Hepatocyte (in vitro differentiated cells): ENCODE data around the gene FCRL4. TPM values are rescaled to one million over a fixed set of nuclear protein-coding genes. Genes with fewer than 3 reads are reported as not detected.
A peak's percentile ranks its signal among the peaks of the same experiment; 100 is the strongest.

Source experiments
- DNase-seq: peaks from one replicate; pipeline ENCODE4 v3.0.0-alpha.2; 2016; ENCODE audit warnings: low spot score
- H2AFZ ChIP-seq: fragments of 200-600 bp; sonication (generic); 2 replicates; pipeline ENCODE4 v1.6.0; 2016; ENCODE audit warnings: antibody characterized with exemption, mild to moderate bottlenecking
- H3K27ac ChIP-seq: fragments of 200-600 bp; sonication (generic); 2 replicates; pipeline ENCODE4 v1.5.1; 2016; ENCODE audit warnings: mild to moderate bottlenecking
- H3K27me3 ChIP-seq: fragments of 200-600 bp; sonication (generic); 2 replicates; pipeline ENCODE4 v1.6.1; 2016
- H3K36me3 ChIP-seq: fragments of 200-600 bp; sonication (generic); replicated peaks from 2 replicates; pipeline ENCODE4 v1.5.1; 2016; ENCODE audit warnings: low read depth; ENCODE audit not compliant: insufficient read depth
- H3K4me1 ChIP-seq: fragments of 200-600 bp; sonication (generic); 2 replicates; pipeline ENCODE4 v1.5.1; 2016; ENCODE audit warnings: mild to moderate bottlenecking, moderate library complexity; ENCODE audit not compliant: insufficient read depth
- H3K4me2 ChIP-seq: fragments of 200-600 bp; sonication (generic); 2 replicates; pipeline ENCODE4 v1.6.0; 2016
- H3K4me3 ChIP-seq: fragments of 200-600 bp; sonication (generic); 2 replicates; pipeline ENCODE4 v1.5.1; 2016; ENCODE audit warnings: mild to moderate bottlenecking
- H3K79me2 ChIP-seq: fragments of 200-600 bp; sonication (generic); 2 replicates; pipeline ENCODE4 v1.6.0; 2017; ENCODE audit warnings: mild to moderate bottlenecking
- H3K9me2 ChIP-seq: fragments of 200-600 bp; sonication (generic); replicated peaks from 2 replicates; pipeline ENCODE4 v1.6.0; 2017; ENCODE audit warnings: mild to moderate bottlenecking; ENCODE audit not compliant: insufficient read depth
- H3K9me3 ChIP-seq: fragments of 200-600 bp; sonication (generic); 2 replicates; pipeline ENCODE4 v1.5.1; 2016; ENCODE audit warnings: low read depth, mild to moderate bottlenecking
- H4K20me1 ChIP-seq: fragments of 200-600 bp; sonication (generic); 2 replicates; pipeline ENCODE4 v1.6.0; 2016; ENCODE audit warnings: mild to moderate bottlenecking; ENCODE audit not compliant: insufficient read depth, poor library complexity, severe bottlenecking
- EZH2 ChIP-seq: fragments of 200-600 bp; sonication (generic); IDR thresholded peaks from 2 replicates; pipeline ENCODE4 v1.6.1; 2016; ENCODE audit warnings: antibody characterized with exemption, mild to moderate bottlenecking, borderline replicate concordance
- EZH2phosphoT487 ChIP-seq: fragments of 200-600 bp; sonication (generic); IDR thresholded peaks from one replicate; pipeline ENCODE4 v1.6.1; 2018; ENCODE audit warnings: antibody characterized with exemption, mild to moderate bottlenecking, low read depth, moderate library complexity; ENCODE audit not compliant: unreplicated experiment, severe bottlenecking
- WGBS: methylation state at CpG from one replicate; pipeline ENCODE4 v1.1.6; 2016; ENCODE audit warnings: low lambda C conversion rate; ENCODE audit errors: missing lambda C conversion rate; 5-methylcytosine and 5-hydroxymethylcytosine counted together
- polyA plus RNA-seq: library from polyadenylated mRNA; unstranded; fragments of >200 nt; fragmentation: Nextera tagmentation; extraction: Ambion mirVana; gene quantifications from 2 replicates; pipeline ENCODE4 v1.2.1, GENCODE V29; 2016
- total RNA-seq: library from RNA; depleted of rRNA; stranded (reverse); fragments of >200 nt; gene quantifications from 2 replicates; pipeline ENCODE4 v1.2.3, GENCODE V29; 2014
- TF ChIP-seq, protein P1 (sequence below): fragments of 200-600 bp; sonication (generic); IDR thresholded peaks from 2 replicates; pipeline ENCODE4 v1.5.1; 2016; ENCODE audit warnings: antibody characterized with exemption, mild to moderate bottlenecking; ENCODE audit not compliant: poor library complexity

The FCRL4 gene
- total and polyA plus RNA-seq, 2 experiments from 2014 or later: not detected

- Histone ChIP-seq H3K27ac (no peak overlapping the region), H3K9me2 (no peaks in the 10 kb centered on the region), H3K4me1 (no peaks in the 10 kb centered on the region), H3K4me2 (no peak overlapping the region), H2AFZ (no peak overlapping the region), H3K79me2 (no peaks in the 10 kb centered on the region), H3K27me3 (no peaks in the 10 kb centered on the region), H4K20me1 (no peaks in the 10 kb centered on the region), H3K9me3 (no peaks in the 10 kb centered on the region), H3K4me3 (no peak overlapping the region), H3K36me3 (no peaks in the 10 kb centered on the region)
- peak; percentile 68 for DNase-seq
- 24% methylated on average over 4 of the region's 4 CpGs for WGBS
- TF ChIP-seq EZH2 (no peak), EZH2phosphoT487 (no peak)
- TF ChIP-seq, protein P1, sequence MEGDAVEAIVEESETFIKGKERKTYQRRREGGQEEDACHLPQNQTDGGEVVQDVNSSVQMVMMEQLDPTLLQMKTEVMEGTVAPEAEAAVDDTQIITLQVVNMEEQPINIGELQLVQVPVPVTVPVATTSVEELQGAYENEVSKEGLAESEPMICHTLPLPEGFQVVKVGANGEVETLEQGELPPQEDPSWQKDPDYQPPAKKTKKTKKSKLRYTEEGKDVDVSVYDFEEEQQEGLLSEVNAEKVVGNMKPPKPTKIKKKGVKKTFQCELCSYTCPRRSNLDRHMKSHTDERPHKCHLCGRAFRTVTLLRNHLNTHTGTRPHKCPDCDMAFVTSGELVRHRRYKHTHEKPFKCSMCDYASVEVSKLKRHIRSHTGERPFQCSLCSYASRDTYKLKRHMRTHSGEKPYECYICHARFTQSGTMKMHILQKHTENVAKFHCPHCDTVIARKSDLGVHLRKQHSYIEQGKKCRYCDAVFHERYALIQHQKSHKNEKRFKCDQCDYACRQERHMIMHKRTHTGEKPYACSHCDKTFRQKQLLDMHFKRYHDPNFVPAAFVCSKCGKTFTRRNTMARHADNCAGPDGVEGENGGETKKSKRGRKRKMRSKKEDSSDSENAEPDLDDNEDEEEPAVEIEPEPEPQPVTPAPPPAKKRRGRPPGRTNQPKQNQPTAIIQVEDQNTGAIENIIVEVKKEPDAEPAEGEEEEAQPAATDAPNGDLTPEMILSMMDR: peak; percentile 84
Measured at GRCh38 chr1:157580179-157580827, 17.6 kb downstream of the FCRL4 start.

GRCh38 chr1:157577420-157577819, 20.5 kb downstream of the FCRL4 start:
- Histone ChIP-seq H3K9me3 (no peaks in the 10 kb centered on the region), H3K27me3 (no peaks in the 10 kb centered on the region), H3K4me1 (no peaks in the 10 kb centered on the region), H3K36me3 (no peaks in the 10 kb centered on the region), H3K4me2 (no peak overlapping the region), H4K20me1 (no peaks in the 10 kb centered on the region), H3K4me3 (no peak overlapping the region), H3K9me2 (no peaks in the 10 kb centered on the region), H2AFZ (no peak overlapping the region), H3K79me2 (no peaks in the 10 kb centered on the region), H3K27ac (no peak overlapping the region)
- 88% methylated on average over 3 of the region's 3 CpGs for WGBS
- DNase-seq: no peak
- no peak for TF ChIP-seq EZH2phosphoT487
- TF ChIP-seq EZH2: no peak
- TF ChIP-seq, protein P1: no peak

DNA sequence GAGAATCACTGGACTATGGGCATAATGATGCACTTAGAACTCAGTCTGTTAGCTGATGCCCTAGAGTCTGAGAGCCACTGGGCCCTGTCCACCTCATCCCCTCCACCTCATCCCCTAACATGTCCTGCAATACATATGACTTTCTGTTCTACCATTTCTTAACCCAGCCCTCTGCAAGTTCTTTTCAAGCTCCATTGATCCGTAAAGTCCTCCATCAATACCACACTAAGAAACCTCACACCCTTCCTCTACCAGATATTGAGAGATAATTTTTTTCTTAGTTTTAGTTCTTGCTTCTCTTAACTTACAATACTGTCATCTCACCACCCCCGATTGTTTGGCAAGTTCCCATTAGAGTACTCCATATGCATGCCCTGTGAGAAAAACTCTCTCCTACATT, 22.1 kb downstream of the FCRL4 start:
- Histone ChIP-seq H3K9me2 (no peaks in the 10 kb centered on the region), H2AFZ (no peak overlapping the region), H4K20me1 (no peaks in the 10 kb centered on the region), H3K79me2 (no peaks in the 10 kb centered on the region), H3K4me1 (no peaks in the 10 kb centered on the region), H3K27me3 (no peaks in the 10 kb centered on the region), H3K36me3 (no peaks in the 10 kb centered on the region), H3K9me3 (no peaks in the 10 kb centered on the region), H3K4me3 (no peak overlapping the region), H3K27ac (no peak overlapping the region), H3K4me2 (no peak overlapping the region)
- TF ChIP-seq, protein P1: no peak
- TF ChIP-seq EZH2phosphoT487 (no peak), EZH2 (no peak)
- 95% methylated on average over 2 of the region's 2 CpGs for WGBS
- no peak for DNase-seq
